ENCODE results near the gene SLC39A9.

GRCh38 chr14:69423279-69423678, 24.8 kb downstream of the SLC39A9 start:
- TF ChIP-seq GATA2 (IDR thresholded peaks at IDR 0.05; ENCODE audit: low read depth, low read length): no peak
- no peak for TF ChIP-seq GATA3 (IDR thresholded peaks at IDR 0.05; ENCODE audit: low read depth, low read length)
